ENCODE measurements around the gene ZFP36L1. TPM values are rescaled to one million over a fixed set of nuclear protein-coding genes. Genes with fewer than 3 reads are reported as not detected.

ZFP36L1 gene
- total and polyA plus RNA-seq, 10 of the 15 experiments (the other 5 are each of a cell fraction or from before 2014, with no cell fraction given): 22.0 to 184 (median 66.1) TPM

DNA sequence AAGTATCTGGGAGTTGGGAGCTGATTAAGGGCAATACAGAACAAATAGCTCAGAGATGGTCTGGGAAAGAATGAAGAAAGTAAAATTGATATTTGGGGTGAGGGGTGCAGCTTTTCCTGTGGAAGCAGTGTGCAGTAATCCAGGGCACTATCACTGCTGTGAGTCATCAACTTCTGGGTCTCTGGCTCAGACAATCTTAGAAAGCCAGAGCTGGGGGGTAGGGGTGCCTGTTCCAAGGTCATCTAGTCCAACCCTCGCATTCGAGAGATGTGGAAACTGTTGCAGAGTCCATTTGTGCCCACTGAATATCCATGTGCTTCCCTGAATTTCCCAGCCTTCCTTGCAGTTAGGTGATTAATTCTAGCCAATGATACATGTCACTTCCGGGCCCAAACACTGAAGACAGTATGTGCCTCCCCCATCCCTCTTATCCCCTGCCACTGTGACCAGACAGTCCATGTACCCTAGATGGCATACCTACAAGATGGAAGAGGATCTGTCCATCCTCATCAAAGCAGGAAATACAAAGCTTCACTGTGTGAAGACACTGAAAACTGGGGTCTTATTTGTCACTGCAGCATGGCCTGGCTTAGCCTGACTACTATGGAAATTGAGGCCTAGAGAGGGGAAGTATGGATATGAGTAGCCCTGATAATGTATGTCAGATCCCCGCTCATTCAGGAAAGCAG lies 51.9 kb downstream of the ZFP36L1 start (continued):
- TF ChIP-seq ZNF217 (IDR thresholded peaks at IDR 0.05) (peak; percentile 64; the same call in 1 of the 2 replicates), ZZZ3 (IDR thresholded peaks at IDR 0.05; ENCODE audit: control insufficient read depth, insufficient read length, low read depth) (no peak), KLF5 (IDR thresholded peaks at IDR 0.05; ENCODE audit: partially characterized antibody) (no peak), IRF4 (IDR thresholded peaks at IDR 0.05; ENCODE audit: low read depth, low read length) (no peak)

DNA sequence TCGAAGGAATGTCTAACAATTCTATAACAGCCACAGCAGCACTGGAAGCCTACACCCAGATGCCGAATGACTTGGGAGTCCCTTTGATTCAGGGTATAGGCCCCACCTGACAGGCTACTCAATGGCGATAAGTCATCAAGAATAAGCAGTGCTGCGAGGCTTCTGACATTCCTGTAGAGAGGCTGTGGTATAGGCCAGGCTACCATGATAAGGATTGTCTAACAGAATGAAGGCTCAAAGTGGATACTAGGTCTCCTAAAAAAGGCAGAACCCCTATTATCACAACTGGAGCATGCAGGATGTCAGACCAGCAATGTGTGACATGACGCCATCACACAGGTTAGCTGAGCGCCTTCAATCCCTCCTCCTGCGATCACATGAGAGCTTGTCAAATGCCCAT lies 53.2 kb downstream of the ZFP36L1 start:
- Histone ChIP-seq H3K27me3 (replicated peaks in 1 of 2; ENCODE audit: control insufficient read depth in 2 of 2, insufficient read depth in 2 of 2, low read length in 1 of 2) (no peaks in the 10 kb centered on the region), H3K79me2 (ENCODE audit: control insufficient read depth, insufficient read depth, low read length) (no peaks in the 10 kb centered on the region), H3K36me3 (ENCODE audit: control insufficient read depth in 2 of 2, insufficient read depth in 2 of 2, low read length in 1 of 2) (no peaks in the 10 kb centered on the region), H4K20me1 (ENCODE audit: control insufficient read depth, insufficient read depth) (no peaks in the 10 kb centered on the region), H3K4me2 (ENCODE audit: control insufficient read depth, insufficient read depth) (no peak overlapping the region), H3K9me3 (replicated peaks; ENCODE audit: control insufficient read depth, insufficient read depth, low read length) (peaks cover 5% of the 10 kb centered on the region), H3K9ac (ENCODE audit: control insufficient read depth, insufficient read depth, low read length) (no peak overlapping the region), H2AFZ (ENCODE audit: control insufficient read depth, low read depth, low read length) (no peak overlapping the region), H3K4me1 (ENCODE audit: control insufficient read depth, insufficient read depth, low read length) (peaks cover 13% of the 10 kb centered on the region), H3K4me3 (no peak overlapping the region), H3K27ac (ENCODE audit: control insufficient read depth, insufficient read depth) (no peak overlapping the region)
- in situ Hi-C loops (cut with MboI): no loop called here
- BruUV-seq (replicated peaks): no TSS peak
- whole genome bisulfite sequencing (ENCODE audit: insufficient coverage, insufficient replicate concordance, low lambda C conversion rate, missing lambda C conversion rate): 89% methylated on average over 7 of the region's 7 CpGs
- no peak for FAIRE-seq
- DNase-seq (ENCODE audit: low read depth, low spot score): no peak
- ChIA-PET CTCF (interaction anchor here (1.0 kb wide), 1 partner anchor 41 kb away, joined by 3 read pairs; no protein-coding TSS in a partner anchor), SMC1A (ENCODE audit: uncharacterized antibody, unreplicated experiment) (interaction anchor here (1.3 to 1.5 kb wide), 2 partner anchors 12 to 35 kb away, joined by 3 to 4 read pairs; no protein-coding TSS in a partner anchor), RAD21 (ENCODE audit: unreplicated experiment) (no interaction called here), POLR2A (no interaction called here)
- intact Hi-C loops (cut with micrococcal nuclease; ENCODE audit: unreplicated experiment): loop anchor here (5.0 kb wide), 2 partner anchors 232 to 472 kb away; no protein-coding TSS in a partner anchor
- no peak for ATAC-seq
- TF ChIP-seq, protein P1, sequence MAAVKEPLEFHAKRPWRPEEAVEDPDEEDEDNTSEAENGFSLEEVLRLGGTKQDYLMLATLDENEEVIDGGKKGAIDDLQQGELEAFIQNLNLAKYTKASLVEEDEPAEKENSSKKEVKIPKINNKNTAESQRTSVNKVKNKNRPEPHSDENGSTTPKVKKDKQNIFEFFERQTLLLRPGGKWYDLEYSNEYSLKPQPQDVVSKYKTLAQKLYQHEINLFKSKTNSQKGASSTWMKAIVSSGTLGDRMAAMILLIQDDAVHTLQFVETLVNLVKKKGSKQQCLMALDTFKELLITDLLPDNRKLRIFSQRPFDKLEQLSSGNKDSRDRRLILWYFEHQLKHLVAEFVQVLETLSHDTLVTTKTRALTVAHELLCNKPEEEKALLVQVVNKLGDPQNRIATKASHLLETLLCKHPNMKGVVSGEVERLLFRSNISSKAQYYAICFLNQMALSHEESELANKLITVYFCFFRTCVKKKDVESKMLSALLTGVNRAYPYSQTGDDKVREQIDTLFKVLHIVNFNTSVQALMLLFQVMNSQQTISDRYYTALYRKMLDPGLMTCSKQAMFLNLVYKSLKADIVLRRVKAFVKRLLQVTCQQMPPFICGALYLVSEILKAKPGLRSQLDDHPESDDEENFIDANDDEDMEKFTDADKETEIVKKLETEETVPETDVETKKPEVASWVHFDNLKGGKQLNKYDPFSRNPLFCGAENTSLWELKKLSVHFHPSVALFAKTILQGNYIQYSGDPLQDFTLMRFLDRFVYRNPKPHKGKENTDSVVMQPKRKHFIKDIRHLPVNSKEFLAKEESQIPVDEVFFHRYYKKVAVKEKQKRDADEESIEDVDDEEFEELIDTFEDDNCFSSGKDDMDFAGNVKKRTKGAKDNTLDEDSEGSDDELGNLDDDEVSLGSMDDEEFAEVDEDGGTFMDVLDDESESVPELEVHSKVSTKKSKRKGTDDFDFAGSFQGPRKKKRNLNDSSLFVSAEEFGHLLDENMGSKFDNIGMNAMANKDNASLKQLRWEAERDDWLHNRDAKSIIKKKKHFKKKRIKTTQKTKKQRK (IDR thresholded peaks at IDR 0.05; ENCODE audit: low read depth, low read length): no peak
- TF ChIP-seq, protein P2, sequence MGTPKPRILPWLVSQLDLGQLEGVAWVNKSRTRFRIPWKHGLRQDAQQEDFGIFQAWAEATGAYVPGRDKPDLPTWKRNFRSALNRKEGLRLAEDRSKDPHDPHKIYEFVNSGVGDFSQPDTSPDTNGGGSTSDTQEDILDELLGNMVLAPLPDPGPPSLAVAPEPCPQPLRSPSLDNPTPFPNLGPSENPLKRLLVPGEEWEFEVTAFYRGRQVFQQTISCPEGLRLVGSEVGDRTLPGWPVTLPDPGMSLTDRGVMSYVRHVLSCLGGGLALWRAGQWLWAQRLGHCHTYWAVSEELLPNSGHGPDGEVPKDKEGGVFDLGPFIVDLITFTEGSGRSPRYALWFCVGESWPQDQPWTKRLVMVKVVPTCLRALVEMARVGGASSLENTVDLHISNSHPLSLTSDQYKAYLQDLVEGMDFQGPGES (IDR thresholded peaks at IDR 0.05): no peak
- no peak for TF ChIP-seq RELA (IDR thresholded peaks at IDR 0.05; ENCODE audit: borderline replicate concordance, partially characterized antibody)
- TF ChIP-seq JUND (IDR thresholded peaks at IDR 0.05; ENCODE audit: low read depth, low read length): no peak
- TF ChIP-seq TCF3 (IDR thresholded peaks at IDR 0.05; ENCODE audit: borderline replicate concordance, insufficient read depth, low read depth, low read length): no peak
- TF ChIP-seq, protein P3, sequence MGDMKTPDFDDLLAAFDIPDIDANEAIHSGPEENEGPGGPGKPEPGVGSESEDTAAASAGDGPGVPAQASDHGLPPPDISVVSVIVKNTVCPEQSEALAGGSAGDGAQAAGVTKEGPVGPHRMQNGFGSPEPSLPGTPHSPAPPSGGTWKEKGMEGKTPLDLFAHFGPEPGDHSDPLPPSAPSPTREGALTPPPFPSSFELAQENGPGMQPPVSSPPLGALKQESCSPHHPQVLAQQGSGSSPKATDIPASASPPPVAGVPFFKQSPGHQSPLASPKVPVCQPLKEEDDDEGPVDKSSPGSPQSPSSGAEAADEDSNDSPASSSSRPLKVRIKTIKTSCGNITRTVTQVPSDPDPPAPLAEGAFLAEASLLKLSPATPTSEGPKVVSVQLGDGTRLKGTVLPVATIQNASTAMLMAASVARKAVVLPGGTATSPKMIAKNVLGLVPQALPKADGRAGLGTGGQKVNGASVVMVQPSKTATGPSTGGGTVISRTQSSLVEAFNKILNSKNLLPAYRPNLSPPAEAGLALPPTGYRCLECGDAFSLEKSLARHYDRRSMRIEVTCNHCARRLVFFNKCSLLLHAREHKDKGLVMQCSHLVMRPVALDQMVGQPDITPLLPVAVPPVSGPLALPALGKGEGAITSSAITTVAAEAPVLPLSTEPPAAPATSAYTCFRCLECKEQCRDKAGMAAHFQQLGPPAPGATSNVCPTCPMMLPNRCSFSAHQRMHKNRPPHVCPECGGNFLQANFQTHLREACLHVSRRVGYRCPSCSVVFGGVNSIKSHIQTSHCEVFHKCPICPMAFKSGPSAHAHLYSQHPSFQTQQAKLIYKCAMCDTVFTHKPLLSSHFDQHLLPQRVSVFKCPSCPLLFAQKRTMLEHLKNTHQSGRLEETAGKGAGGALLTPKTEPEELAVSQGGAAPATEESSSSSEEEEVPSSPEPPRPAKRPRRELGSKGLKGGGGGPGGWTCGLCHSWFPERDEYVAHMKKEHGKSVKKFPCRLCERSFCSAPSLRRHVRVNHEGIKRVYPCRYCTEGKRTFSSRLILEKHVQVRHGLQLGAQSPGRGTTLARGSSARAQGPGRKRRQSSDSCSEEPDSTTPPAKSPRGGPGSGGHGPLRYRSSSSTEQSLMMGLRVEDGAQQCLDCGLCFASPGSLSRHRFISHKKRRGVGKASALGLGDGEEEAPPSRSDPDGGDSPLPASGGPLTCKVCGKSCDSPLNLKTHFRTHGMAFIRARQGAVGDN (IDR thresholded peaks at IDR 0.05): no peak
- TF ChIP-seq TBL1XR1 (IDR thresholded peaks at IDR 0.05; ENCODE audit: low read depth, low read length): no peak

All from GM12878 (cell line).